HL-60 (cell line): ENCODE results near the gene CUEDC2.

Experiments used
- CTCF ChIP-seq: IDR thresholded peaks from one replicate; pipeline ENCODE4 v1.5.1; 2011; ENCODE audit warnings: low read length, control low read depth, inconsistent platforms; ENCODE audit not compliant: insufficient read depth
- POLR2AphosphoS5 ChIP-seq: IDR thresholded peaks from 2 replicates; pipeline ENCODE4 v1.6.1; 2012; ENCODE audit warnings: low read depth
- REST ChIP-seq: IDR thresholded peaks from 2 replicates; pipeline ENCODE4 v1.6.1; 2012; ENCODE audit warnings: low read depth; ENCODE audit not compliant: insufficient replicate concordance
- SPI1 ChIP-seq: IDR thresholded peaks from 2 replicates; pipeline ENCODE4 v1.6.1; 2012; ENCODE audit warnings: low read depth, mild to moderate bottlenecking, borderline replicate concordance

DNA sequence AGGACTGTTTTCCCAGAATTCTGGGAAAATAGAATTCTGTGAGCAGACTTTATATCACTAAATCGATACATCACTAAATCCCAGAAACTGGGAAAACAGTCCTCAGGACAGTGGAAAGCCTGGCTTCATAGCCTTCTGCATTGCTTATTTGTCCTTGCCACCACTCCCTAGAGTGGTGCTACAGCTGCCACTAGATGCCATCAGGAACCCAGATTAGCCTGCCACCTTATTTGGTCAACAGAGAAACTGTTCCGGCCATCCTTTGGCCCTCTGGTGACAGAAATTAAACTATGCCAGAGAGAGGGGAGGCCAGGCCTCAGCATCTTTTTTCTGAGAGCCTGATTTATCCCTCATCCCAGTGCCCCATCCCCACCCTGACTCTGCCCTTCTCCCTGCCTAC, 56.5 kb downstream of the CUEDC2 start:
- TF ChIP-seq CTCF (no peak), POLR2AphosphoS5 (no peak), REST (no peak), SPI1 (no peak)
